Stimulated activated naive CD4-positive, alpha-beta T cell treated with Interleukin-2 at 50 U/mL for 16 hours (primary cell): ENCODE data around the gene TRIM17.

Experiments used
- DNase-seq: peaks from one replicate; lab custom pipeline; 2025; lab: John Stamatoyannopoulos, UW

Gene TRIM17

DNA sequence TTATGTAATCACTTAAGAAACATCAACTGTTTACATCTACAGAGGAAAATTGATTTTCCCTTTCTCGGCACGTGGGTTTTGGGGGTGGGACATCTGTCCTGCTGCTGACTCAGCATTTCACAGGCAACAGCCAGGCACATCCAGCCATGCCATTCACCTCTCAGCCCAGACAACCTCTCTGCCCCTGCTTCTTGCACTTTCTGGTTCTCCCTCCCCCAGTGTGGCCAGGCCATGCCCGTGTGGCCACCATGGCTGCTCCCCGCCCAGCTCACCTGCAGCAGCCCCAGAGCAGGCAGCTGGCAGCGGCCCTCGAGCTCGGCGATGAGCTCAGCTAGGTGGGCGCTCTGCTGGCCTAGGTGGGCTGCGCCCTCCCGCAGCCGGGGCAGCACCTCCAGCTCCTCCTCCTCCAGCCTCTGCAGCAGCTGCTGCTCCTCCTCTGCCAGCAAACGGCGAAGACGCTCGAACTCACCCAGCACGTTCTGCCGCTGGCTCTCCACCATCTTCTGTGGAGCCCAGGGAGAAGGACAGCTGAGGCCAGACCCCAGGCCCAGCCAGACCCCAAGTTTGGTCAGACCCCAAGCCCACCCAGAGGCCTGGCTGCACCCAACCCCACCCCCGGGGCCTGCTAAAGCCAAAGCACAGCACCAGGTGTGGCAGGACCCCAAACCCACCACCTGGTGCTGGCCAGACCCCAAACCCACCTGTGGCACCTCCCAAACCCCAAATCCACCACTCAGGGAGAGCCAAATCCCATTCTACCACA lies 15.8 kb downstream of the TRIM17 start:
- DNase-seq, result no peak

DNA sequence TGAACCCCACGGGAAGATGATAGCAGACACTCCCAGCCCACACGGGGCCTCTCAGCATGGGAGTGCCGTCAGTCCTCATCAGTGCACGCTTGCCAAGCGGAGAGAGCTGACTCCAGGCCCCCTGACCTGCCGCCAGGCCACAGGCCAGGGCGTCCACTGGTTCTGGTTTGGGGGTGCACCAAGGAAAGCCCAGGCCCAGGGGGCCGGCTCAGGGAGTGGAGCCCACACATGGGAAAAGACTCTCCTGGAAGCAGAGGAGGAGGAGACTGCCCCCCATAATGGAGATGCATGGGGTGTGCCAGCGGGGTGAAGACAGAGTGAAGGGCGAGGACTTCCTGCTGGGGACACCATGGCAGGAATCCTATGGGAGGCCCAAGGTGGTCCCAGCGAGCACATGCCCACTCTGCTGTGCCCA lies 16.4 kb downstream of the TRIM17 start:
- no peak for DNase-seq

DNA sequence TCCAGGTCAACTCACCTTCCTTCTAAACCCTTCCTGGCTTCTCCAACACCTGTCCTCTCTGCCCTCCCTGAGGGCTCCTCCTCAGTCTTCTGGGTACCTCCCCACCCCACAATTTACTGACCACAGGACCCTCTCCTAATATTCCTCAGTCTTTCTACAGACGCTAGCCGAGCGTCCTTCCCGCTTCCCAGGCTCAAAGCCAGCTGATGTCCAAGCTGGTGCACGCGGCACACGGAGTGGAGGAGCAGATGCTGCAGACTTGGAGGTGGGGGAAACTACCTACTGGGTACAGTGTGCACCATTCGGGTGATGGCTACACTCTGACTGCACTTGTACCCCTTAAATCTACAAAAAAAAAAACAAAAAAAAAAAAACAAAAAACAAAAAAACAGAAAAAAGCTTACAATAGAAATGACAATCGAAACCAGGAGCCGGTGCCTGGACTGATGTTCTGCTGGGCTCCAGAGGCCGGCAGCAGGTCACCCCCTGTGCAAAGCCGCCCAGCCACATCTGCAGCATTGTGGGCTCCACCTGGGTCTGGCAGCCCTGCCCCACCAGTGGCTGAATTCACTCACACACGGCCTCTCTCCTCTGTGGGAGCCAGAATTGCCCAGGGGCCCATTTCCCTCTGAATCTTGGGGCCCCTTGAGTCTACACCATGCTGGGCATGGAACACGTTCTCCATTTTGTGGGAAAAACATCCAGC lies 17.0 kb downstream of the TRIM17 start:
- no peak for DNase-seq

DNA sequence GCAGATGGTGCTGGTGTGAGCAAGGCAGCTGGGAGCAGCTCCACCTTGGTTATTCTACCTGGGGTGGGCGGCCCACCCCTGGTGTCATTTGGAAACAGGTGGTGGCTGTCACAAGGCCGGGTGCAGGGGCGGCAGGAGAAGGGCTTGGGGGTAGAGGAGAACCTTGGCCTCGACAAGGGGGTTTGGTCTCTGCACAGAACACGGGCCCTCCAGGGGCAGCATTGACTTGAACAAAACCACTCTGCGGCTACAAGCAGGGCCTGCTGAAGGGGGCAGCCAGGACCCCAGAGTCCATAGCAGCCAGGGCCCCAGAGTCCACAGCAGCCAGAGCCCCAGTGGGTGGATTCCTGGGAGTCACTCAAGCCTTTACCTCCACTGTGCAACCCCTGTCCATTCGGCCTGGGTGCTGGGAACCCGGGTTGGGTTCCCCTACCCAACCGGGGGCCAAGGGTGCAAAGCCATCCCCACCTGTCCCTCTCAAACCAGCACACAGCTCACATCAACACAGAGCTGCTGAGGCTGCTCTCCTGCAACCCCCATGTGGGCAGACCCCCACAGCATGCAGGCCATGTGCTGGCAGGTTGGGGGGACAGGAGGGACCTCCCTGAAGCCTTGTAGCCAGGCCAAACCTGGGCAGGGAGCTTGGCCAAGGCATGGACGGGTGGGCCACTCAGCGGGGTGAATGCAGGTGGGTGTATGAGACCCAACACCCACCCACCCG lies 17.8 kb downstream of the TRIM17 start:
- no peak for DNase-seq

DNA sequence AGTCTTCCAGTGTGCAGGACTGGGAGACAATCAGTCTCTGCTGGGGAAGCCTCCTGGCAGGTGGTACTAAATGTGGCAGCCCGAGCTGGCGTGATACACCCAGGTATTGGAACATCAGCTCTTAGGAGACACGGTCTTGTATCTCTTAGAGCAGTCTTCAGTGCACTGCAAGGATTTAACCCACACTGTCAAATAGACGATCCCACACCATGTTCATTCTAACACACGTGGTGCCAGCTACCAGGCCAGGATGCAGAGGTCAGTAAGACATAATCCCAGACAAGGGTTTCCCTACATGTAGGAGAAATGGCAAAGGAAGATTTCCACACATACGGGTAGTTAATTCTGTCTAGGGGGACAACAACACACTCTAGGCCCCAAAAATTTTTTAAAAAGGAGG lies 18.7 kb downstream of the TRIM17 start:
- DNase-seq, result no peak

DNA sequence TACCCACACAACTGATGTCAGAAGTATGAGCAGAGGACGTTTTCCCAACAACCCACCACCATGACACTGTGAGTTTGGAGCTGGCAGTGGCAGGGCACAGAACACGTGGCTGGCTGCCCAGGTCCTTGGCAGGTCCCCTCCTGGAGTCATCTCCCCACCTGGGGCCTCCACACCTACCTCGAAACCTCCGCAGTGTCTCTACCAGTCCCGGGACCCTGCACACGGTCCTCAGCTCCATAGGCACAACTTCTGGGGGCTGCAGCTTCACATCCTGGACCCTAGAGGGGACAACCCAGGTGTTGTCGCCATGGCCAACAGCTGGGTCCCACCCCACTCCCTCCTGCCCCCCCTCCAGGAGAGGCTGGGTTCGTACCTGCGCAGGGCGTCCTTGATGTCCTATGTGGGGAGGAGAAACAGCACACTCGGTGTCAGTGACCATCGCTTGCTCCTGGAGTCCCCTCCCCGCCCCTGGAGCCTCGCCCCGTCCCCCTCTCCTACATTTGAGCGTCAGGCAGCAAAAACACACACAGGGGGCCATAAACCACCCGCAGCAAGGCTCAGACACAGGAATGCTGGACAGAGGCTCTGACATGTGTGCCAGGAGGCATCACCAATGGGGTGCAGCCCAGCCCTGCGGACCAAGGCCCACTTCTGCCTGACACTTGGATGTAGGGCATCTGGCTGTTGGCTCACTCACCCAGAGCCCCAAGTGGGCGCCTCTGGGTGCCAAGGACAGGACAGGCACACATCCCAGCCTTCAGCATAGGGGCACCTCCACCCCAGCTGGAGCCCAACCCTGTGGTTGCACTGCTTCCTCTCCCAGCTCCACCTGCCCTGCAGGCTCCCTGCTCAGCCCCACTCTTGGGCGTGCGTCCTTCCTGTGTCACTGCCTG lies 19.6 kb downstream of the TRIM17 start:
- no peak for DNase-seq

DNA sequence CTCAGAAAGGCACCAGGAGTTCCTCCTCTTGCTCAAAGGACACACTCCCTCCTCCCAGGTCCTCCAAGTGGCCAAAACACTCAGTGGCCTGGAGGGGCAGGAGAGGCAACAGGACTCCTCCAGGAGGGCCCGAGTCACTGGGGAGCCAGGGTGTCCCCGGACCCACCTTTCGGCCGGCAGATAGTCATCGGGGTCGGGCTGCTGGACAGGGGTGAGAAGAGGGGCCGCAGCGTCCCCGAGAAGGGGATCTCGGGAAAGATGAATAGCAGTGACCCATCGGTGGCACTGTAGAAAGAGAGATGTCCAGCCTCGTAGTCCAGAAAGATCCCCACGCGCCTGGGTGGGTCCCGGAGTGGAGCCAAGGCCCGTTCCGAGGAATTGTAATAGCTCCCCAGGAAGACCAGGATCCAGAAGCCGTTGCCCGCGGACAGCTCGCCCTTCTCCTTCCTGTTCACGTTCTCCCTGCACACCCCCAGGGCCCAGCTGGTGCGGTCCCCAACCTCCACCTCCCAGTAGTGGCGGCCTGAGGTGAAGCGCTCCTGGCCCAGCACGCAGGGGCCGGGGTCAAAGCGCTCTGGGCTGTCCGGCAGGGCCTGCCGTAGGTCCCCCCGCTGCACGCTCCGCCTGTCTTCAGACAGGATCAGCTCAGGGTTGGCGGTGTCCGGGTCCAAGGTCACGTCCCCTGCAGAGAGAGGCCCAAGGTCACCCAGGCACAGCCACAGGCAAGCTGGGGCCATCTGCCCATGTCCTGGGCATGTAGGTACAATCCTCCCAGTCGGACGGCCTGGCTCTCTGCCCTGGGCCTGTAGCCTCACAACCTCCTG lies 21.9 kb downstream of the TRIM17 start:
- DNase-seq, result no peak

DNA sequence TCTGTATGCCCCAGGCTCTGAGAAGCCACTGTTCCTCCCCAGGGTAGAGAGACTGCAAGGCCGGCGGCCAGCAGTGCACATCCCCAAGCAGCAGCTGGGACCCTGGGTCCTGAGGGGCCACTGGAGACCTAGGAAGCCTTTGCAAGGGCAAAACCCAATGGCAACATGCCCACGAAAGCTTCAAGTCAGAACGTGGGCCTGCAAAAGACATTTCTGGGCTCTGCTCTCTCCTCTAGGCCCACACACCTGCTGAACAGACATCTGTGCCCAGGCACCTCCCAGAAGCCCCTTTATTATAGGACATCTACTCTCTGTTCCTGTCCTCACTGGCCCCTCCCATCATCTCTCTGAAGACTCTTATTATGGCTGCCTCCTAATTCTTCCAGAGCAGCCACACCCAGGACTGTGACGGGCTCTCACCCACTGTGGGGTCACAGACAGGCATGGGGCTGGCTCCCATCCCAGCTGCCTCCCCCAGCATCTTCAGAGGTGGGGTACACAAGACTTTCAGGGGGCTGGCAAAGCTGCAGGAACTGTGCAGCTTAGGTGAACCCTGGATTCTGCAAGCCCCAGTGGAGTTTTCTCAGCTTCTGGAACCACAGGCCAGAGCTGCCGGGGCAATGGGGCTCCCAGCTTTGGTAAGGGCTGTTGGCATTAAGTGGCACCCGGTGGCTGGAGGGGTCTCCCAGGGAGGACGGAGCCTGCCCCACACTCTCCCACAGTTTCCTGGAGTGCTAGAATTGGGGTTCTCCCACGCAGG lies 22.7 kb downstream of the TRIM17 start:
- DNase-seq, result no peak

DNA sequence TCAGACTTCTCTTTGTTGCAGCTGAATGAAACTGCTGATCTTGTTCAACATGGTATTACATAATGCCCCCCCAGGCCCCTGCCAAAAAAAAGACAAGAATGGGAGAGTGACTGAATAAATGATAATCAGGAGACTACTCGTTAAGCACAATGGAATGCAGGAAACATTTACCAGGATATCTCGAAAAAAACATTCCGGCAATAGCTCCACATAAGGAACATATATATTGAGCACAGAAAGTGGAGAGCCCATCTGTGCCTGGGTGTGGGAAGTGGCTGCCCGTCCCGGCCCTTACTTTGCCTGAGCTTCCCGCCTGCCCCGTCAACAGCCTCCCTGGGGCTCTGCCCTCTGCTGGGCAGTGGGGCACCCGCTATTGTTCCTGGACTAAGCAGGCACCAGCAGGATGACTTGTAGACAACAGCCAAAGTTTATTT lies 23.4 kb downstream of the TRIM17 start:
- DNase-seq, result no peak

DNA sequence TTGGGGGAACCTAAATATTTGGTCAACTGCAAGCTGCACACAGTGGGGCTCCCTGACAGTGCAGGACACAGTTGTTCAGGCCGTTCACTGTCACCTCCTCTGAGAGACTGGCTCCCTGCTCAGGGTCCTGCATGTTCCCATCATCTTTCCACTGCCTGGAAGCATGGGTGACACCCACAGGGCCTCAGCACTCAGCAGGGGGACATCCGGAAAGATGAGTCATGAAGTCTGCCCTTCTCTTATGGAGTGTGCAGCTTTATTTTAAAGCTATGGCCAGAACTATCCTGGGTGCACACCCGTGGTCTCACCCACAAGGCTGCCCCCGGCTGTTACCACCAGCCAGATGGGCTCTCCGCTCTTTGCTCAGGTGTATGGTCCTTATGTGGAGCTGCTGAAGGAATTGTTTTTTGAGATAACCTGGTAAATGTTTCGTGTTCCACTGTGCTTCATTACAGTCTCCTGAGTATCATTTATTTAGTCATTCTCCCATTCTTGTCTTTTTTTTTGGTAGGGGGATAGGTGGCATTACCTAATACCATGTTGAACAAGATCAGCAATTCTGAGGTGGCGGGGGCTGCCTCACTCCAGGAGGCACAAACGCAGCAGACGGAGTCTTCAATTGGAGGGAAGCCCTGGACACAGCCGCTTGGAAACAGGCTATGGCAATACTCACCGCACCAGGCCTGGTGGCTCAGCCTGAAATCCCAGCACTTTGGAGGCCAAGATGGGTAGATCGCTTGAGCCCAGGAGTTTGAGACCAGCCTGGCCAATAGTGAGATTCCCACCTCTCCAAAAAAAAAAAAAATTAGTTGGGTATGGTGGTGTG lies 24.3 kb downstream of the TRIM17 start:
- no peak for DNase-seq

DNA sequence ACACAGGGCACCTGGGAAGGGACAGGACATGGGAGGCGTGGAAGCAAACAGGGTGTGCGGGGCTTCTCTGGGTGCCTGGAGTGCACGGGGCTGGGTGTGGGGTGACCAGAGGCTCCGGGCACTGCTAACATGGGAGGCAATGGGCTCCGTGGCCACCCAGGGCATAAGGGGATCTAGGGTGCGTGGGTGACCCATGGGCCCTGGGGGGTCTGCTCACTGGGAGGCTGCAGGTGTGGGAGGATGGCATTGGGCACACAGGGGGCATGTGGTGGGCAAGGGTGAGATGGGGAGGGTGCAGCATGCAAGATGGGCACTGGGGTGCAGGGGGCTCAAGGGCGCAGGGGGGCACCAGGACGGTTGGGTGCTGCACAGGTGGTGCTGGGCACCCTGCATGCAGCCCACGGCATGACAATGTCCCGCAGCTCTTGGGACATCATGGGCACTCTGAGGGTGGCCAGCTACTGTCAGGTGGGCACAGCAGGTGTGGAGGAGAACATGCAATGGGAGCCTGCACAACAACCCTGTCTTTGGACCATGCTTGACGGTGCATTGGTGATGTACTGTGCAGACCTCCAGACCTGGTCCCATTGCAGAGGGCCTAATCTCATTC lies 25.1 kb downstream of the TRIM17 start:
- no peak for DNase-seq

DNA sequence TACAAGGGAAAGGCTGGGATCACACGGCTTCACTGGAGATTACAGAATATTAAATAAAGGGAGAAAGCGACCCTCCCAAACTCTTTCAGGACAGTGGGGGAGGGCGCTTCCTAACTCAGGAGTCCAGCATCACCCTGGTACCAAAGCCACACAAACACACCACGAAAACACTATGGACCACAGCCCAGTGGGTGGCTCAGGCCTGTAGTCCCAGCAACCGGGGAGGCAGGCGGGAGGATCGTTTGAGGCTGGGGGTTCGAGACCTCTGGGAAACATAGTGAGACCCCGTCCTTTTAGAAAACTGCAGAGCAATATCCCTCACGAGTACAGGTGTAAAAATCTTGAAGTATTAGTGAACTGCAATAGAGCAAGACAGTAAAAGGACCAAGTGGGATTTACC lies 26.0 kb downstream of the TRIM17 start:
- no peak for DNase-seq

DNA sequence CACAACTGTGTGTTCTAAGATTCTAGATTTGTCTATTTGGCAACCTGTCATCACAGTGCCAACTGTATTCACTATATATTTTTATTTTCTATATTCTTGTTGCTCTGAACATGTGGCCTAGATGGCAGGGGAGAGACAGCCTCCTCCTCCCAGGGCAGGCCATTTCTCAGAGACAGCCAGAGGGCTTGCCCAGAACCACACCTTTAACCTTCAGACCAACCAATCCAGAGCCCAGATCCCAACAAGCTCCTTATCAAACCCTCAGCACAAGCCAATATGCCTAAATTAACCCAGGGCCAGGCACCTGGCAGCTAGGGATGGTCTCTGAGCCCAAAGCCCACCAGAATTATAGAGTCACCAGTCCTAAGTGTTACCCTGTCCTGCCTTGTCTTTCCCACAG lies 29.3 kb downstream of the TRIM17 start:
- no peak for DNase-seq

DNA sequence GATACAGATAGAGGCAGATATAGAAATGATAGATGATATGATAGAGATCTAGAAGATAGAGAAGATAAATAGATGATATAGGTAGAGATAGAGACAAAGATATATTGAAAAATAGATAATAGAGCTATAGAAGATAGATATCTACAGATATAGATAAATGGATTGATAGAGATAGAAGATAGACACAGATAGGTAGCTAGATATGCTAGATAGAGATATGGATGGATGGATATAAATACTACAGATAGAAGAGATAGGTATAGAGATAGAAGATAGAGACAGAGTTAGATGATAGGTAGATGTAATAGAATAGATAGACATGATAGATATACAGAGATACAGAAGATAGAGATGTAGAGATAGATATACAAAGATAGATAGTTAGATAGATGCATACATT lies 31.4 kb downstream of the TRIM17 start:
- DNase-seq, result no peak

DNA sequence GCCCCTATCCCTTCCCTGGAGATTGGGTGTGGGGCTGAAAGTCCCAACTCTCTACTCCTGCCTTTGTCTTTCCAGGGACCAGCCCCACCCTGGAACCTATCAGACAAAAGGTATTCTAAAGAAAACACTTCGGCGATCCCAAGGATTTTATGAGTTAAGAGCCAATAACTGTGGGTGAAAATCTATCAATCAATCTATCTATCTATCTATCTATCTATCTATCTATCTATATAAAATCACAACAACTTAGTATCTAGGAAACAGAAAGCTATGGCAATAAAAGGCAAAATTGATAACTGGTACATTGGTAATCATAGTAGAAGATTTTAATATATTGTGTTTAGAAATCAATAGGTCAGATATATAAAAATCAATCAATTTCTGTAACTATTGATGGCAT lies 32.9 kb downstream of the TRIM17 start:
- no peak for DNase-seq

DNA sequence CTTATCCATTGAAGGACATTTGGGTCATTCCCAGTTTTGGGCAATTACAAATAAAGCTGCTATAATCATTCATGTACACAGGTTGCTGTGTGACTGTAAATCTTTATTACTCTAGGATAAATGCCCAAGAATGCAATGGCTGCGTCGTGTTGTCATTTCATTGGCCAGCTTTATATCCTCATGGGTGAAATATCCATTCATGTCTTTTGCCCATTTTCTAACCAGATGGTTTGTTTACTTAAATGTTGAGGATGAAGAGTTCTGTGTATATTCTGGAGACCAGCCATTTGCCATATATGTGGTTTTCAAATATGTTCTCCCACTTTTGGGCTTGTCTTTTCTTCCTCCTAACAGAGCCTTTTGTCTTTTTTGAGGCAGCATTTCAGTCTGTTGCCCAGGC lies 35.3 kb downstream of the TRIM17 start:
- no peak for DNase-seq

DNA sequence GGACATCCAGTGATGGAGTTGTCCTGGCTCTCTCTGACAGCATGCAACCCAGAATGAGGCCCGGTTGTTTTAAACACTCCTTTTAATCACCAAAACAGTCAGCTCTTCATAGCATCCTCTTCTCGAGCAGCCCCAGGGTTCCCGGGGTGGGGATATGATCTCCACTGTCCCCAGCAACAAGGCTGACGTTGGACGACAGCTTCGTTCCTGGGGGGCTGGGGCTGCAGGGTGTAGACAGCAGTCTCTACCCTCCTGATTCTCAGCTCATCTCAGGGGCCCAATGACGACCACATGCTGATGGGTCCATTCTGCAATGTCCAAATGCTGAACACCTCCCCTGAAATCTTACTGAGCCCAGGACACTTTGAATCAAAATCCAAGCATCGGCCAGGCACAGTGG lies 37.0 kb downstream of the TRIM17 start:
- no peak for DNase-seq

DNA sequence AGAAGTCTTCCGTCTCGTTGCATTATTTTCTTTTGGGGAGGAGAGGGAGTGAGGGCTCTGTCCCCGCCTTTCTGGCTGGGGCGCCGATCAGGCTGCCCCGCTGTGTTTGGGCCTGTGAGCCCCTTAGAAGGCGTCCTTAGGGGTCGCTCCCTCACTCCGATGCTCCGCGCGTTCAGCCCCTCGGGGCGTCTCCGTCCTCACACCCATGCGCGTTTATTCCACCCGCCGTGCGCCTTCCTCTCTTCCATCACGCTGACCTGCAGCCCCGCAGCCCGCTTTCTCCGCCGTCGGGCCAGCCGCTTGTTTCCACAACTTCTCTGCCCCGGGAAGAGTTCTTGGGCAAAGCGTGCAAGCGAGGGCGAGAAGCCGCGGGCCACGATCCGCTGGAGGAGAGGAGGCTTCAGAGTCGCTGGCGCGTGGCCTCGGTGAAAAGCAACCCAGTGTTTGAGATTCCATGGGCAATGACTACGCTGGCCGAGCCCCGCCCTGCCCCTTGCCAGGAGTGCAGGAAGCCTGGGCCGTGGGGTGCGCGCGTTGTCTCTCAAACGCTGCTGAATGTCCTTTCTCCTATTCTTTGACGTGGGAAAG lies 37.7 kb downstream of the TRIM17 start:
- DNase-seq, result no peak
